Lower leg skin (tissue), 3 donors: ENCODE measurements around the gene THBS2.

Source experiments
- POLR2A ChIP-seq, 2 donors: fragments of 450-650 bp; IDR thresholded peaks; one replicate each; pipeline ENCODE4 v1.6.1; 2016 to 2017; ENCODE audit warnings: antibody characterized with exemption in 2 of 2, mild to moderate bottlenecking in 1 of 2, moderate library complexity in 1 of 2
- TF ChIP-seq, protein P1 (sequence below), 3 donors: fragments of 450-650 bp; IDR thresholded peaks; one replicate each; pipeline ENCODE4 v1.5.1; 2016; ENCODE audit warnings: antibody characterized with exemption in 3 of 3, mild to moderate bottlenecking in 3 of 3, moderate library complexity in 2 of 3

DNA sequence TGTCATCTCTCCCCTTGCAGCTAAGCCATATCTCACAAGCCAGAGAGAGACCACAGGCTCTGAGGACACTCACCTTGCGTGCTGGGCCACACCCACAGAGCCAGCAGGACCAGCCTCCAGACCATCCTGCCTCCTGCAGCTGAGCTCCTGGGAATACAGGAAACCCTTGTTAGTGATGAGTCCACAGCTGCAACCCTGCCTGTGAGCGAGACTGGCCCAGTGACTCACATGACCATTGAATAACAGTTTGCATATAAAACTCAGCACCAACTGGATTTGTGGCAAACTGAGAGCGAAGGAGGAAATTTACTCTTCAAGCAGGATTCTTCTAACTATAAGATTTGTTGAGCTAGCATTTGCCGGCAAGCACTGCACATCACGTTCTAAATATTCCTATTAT, 3.0 kb downstream of the THBS2 start:
- TF ChIP-seq POLR2A (IDR thresholded peaks at IDR 0.05), result no peak
- TF ChIP-seq, protein P1, sequence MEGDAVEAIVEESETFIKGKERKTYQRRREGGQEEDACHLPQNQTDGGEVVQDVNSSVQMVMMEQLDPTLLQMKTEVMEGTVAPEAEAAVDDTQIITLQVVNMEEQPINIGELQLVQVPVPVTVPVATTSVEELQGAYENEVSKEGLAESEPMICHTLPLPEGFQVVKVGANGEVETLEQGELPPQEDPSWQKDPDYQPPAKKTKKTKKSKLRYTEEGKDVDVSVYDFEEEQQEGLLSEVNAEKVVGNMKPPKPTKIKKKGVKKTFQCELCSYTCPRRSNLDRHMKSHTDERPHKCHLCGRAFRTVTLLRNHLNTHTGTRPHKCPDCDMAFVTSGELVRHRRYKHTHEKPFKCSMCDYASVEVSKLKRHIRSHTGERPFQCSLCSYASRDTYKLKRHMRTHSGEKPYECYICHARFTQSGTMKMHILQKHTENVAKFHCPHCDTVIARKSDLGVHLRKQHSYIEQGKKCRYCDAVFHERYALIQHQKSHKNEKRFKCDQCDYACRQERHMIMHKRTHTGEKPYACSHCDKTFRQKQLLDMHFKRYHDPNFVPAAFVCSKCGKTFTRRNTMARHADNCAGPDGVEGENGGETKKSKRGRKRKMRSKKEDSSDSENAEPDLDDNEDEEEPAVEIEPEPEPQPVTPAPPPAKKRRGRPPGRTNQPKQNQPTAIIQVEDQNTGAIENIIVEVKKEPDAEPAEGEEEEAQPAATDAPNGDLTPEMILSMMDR (IDR thresholded peaks at IDR 0.05), result no peak
